Measurements from ENCODE around the gene CCNB1.

DNA sequence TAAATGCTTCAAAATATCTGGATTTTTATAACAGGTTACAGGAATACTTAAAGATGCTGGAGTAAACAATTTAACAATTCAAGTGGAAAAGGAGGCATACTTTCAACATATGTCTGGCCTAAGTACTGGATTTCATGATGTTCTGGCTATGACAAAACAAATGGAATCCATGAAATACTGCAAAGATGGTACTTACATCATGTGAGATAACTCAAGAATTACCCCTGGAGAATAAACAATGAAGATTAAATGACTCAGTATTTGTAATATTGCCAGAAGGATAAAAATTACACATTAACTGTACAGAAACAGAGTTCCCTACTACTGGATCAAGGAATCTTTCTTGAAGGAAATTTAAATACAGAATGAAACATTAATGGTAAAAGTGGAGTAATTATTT lies 37.5 kb upstream of the CCNB1 start:
- TF ChIP-seq, protein P1, sequence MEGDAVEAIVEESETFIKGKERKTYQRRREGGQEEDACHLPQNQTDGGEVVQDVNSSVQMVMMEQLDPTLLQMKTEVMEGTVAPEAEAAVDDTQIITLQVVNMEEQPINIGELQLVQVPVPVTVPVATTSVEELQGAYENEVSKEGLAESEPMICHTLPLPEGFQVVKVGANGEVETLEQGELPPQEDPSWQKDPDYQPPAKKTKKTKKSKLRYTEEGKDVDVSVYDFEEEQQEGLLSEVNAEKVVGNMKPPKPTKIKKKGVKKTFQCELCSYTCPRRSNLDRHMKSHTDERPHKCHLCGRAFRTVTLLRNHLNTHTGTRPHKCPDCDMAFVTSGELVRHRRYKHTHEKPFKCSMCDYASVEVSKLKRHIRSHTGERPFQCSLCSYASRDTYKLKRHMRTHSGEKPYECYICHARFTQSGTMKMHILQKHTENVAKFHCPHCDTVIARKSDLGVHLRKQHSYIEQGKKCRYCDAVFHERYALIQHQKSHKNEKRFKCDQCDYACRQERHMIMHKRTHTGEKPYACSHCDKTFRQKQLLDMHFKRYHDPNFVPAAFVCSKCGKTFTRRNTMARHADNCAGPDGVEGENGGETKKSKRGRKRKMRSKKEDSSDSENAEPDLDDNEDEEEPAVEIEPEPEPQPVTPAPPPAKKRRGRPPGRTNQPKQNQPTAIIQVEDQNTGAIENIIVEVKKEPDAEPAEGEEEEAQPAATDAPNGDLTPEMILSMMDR (IDR thresholded peaks at IDR 0.05): no peak
- no peak for TF ChIP-seq POLR2A (IDR thresholded peaks at IDR 0.05)
